ENCODE results near the gene C1orf52. TPM values are rescaled to one million over a fixed set of nuclear protein-coding genes. Genes with fewer than 3 reads are reported as not detected.

Gene C1orf52
- total and polyA plus RNA-seq, 2 of the 13 experiments (the other 11 are each of a cell fraction or from before 2014, with no cell fraction given): 19.4 to 27.4 TPM

DNA sequence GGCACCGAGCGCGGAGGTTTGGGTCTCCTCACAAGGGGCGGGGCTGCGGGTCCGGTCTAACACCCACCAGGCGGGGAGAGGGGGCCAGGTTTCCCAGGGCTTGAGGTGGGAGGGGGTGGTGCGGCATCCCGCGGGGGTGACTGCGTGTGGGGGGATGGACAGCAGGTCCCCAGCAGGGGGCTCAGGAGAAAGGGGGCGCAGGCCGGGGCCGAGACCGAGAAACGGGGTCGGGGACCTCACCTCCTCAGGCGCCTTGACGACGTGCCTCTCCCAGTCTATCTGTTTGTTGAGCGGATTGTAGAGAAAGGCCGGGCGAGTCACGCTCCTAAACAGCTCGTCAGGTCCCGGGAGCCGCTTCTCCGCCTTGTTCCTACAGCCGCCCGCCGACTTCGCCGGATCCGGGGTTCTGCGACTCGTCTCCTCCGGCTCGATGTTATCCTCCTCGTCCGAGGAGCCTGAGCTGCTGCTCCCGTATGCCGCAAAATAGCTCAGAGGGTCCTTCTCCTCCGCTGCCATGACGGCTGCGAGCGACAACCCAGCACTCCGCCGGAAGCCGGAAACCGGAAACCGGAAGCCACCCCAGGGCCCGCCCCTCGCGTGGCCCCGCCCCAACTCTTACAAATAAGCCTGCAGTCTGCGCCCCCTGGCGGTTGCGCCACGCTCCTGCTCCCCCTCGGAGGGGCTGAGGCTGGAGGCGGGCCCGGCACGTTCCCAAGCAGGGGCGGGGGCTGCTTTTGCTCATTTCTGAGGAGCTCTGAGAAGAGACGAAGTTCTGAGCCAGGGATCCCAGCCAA is at the start of gene C1orf52 (continued):
- TF ChIP-seq TEF (CRISPR knock-in tag; IDR thresholded peaks at IDR 0.05) (no peak), IKZF1 (IDR thresholded peaks at IDR 0.05) (no peak), RBM39 (IDR thresholded peaks at IDR 0.05; ENCODE audit: low read depth, low read length, poor library complexity, severe bottlenecking) (no peak), ZNF446 (CRISPR knock-in tag; IDR thresholded peaks at IDR 0.05) (no peak), AGO2 (optimal IDR thresholded peaks at IDR 0.05; ENCODE audit: low read depth, low read length) (peak; percentile 37), IKZF5 (CRISPR knock-in tag; IDR thresholded peaks at IDR 0.05) (peak; percentile 68; the same call in 1 of the 2 replicates), POLR2A (IDR thresholded peaks at IDR 0.05; ENCODE audit: insufficient read depth in 1 of 2, low read depth in 2 of 2, low read length in 2 of 2) (peak; percentile 87 to 91), ZNF382 (CRISPR knock-in tag; IDR thresholded peaks at IDR 0.05; ENCODE audit: borderline replicate concordance) (no peak), TOE1 (CRISPR knock-in tag; IDR thresholded peaks at IDR 0.05) (no peak), ATM (IDR thresholded peaks at IDR 0.05; ENCODE audit: borderline replicate concordance) (no peak), FOXJ3 (CRISPR knock-in tag; IDR thresholded peaks at IDR 0.05; ENCODE audit: borderline replicate concordance) (peak; percentile 24; the same call in 1 of the 2 replicates), EHMT2 (IDR thresholded peaks at IDR 0.05; ENCODE audit: borderline replicate concordance, low read depth, low read length) (no peak), ZSCAN21 (CRISPR knock-in tag; IDR thresholded peaks at IDR 0.05; ENCODE audit: borderline replicate concordance) (no peak), PAWR (CRISPR knock-in tag; IDR thresholded peaks at IDR 0.05; ENCODE audit: borderline replicate concordance) (no peak), BRD4 (CRISPR knock-in tag; IDR thresholded peaks at IDR 0.05) (no peak), ZNF703 (CRISPR knock-in tag; IDR thresholded peaks at IDR 0.05; ENCODE audit: borderline replicate concordance) (no peak), ZNF644 (CRISPR knock-in tag; IDR thresholded peaks at IDR 0.05; ENCODE audit: low read depth) (no peak), ZNF841 (CRISPR knock-in tag; IDR thresholded peaks at IDR 0.05; ENCODE audit: borderline replicate concordance) (no peak), CENPT (CRISPR knock-in tag; IDR thresholded peaks at IDR 0.05; ENCODE audit: low read depth) (no peak), NFKBIZ (CRISPR knock-in tag; IDR thresholded peaks at IDR 0.05) (no peak), ZBTB38 (CRISPR knock-in tag; IDR thresholded peaks at IDR 0.05) (no peak; the same call in 1 of the 2 replicates), RFX1 (IDR thresholded peaks at IDR 0.05) (no peak), AHR (CRISPR knock-in tag; IDR thresholded peaks at IDR 0.05) (no peak), ZNF282 (IDR thresholded peaks at IDR 0.05; ENCODE audit: partially characterized antibody) (no peak)
- TF ChIP-seq, protein P1, sequence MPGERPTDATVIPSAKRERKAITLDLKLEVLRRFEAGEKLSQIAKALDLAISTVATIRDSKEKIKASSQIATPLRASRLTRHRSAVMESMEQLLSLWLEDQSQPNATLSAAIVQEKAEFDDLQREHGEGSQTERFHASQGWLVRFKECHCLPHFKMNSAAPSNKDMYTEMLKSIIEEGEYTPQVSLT (CRISPR knock-in tag; IDR thresholded peaks at IDR 0.05; ENCODE audit: borderline replicate concordance, low read depth): no peak
- TF ChIP-seq, protein P2, sequence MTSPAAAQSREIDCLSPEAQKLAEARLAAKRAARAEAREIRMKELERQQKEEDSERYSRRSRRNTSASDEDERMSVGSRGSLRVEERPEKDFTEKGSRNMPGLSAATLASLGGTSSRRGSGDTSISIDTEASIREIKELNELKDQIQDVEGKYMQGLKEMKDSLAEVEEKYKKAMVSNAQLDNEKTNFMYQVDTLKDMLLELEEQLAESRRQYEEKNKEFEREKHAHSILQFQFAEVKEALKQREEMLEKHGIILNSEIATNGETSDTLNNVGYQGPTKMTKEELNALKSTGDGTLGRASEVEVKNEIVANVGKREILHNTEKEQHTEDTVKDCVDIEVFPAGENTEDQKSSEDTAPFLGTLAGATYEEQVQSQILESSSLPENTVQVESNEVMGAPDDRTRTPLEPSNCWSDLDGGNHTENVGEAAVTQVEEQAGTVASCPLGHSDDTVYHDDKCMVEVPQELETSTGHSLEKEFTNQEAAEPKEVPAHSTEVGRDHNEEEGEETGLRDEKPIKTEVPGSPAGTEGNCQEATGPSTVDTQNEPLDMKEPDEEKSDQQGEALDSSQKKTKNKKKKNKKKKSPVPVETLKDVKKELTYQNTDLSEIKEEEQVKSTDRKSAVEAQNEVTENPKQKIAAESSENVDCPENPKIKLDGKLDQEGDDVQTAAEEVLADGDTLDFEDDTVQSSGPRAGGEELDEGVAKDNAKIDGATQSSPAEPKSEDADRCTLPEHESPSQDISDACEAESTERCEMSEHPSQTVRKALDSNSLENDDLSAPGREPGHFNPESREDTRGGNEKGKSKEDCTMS (CRISPR knock-in tag; conservative IDR thresholded peaks at IDR 0.05): no peak

Data from HepG2 (cell line).